GM12878 (cell line): ENCODE results near the gene NFATC2.
"Not testable (repeated sequence)": the region's sequence is repeated elsewhere in the genome, so short reads cannot be mapped to it uniquely, and the experiment has no call there.

ENCODE experiments used
- BCL3 ChIP-seq: IDR thresholded peaks from 2 replicates; pipeline ENCODE4 v1.6.1; 2011; ENCODE audit warnings: borderline replicate concordance, low read depth, mild to moderate bottlenecking, moderate library complexity, low read length; ENCODE audit not compliant: insufficient read depth, poor library complexity, severe bottlenecking
- BRCA1 ChIP-seq: IDR thresholded peaks from 2 replicates; pipeline ENCODE4 v1.6.1; 2011; ENCODE audit warnings: low read depth, low read length, improper control_type of control experiment
- CTCF ChIP-seq, 3 experiments: IDR thresholded peaks in 2 of 3; conservative IDR thresholded peaks in 1 of 3; 2 replicates each; pipeline ENCODE4 v1.5.1; 2011; ENCODE audit warnings: low read depth in 3 of 3, low read length in 3 of 3, mild to moderate bottlenecking in 3 of 3, control low read depth in 2 of 3, moderate library complexity in 2 of 3, inconsistent platforms in 1 of 3, mixed read lengths in 1 of 3; ENCODE audit not compliant: control insufficient read depth in 2 of 3, insufficient read depth in 1 of 3; ENCODE audit errors: extremely low read depth in 1 of 3
- GABPA ChIP-seq: IDR thresholded peaks from 2 replicates; pipeline ENCODE4 v1.6.1; 2014; ENCODE audit warnings: antibody characterized with exemption, low read depth, mild to moderate bottlenecking, inconsistent platforms
- RAD51 ChIP-seq: fragments of 450-650 bp; IDR thresholded peaks from 2 replicates; pipeline ENCODE4 v1.6.1; 2016; ENCODE audit warnings: moderate library complexity, mild to moderate bottlenecking, inconsistent platforms
- TAF1 ChIP-seq: IDR thresholded peaks from 2 replicates; pipeline ENCODE4 v1.6.1; 2011; ENCODE audit warnings: mild to moderate bottlenecking, low read depth, low read length, borderline replicate concordance

- not testable (repeated sequence) for TF ChIP-seq BRCA1; RAD51; TAF1; GABPA; CTCF (IDR thresholded peaks at IDR 0.05 in 2 of 3, conservative IDR thresholded peaks at IDR 0.05 in 1 of 3; ENCODE audit: control insufficient read depth in 2 of 3, extremely low read depth in 1 of 3, insufficient read depth in 1 of 3, low read depth in 3 of 3, low read length in 3 of 3); BCL3
Observed at GRCh38 chr20:51461846-51462245, 80.7 kb downstream of the NFATC2 start.
